Measurements from ENCODE around the gene FHIT. TPM values are rescaled to one million over a fixed set of nuclear protein-coding genes. Genes with fewer than 3 reads are reported as not detected.

FHIT gene
- total and polyA plus RNA-seq, 2 experiments from 2014 or later: 9.7 to 16.2 TPM

- 41% methylated on average over 2 of the region's 2 CpGs for WGBS (ENCODE audit: low lambda C conversion rate, missing lambda C conversion rate)
- Histone ChIP-seq H4K20me1 (ENCODE audit: insufficient read depth, poor library complexity, severe bottlenecking) (no peaks in the 10 kb centered on the region), H3K79me2 (no peaks in the 10 kb centered on the region), H3K36me3 (replicated peaks; ENCODE audit: insufficient read depth, low read depth) (no peaks in the 10 kb centered on the region), H3K4me1 (ENCODE audit: insufficient read depth) (no peaks in the 10 kb centered on the region), H3K27me3 (no peaks in the 10 kb centered on the region), H3K27ac (no peak overlapping the region), H3K9me2 (replicated peaks; ENCODE audit: insufficient read depth) (no peaks in the 10 kb centered on the region), H3K4me2 (no peak overlapping the region), H3K9me3 (ENCODE audit: low read depth) (no peaks in the 10 kb centered on the region), H2AFZ (no peak overlapping the region), H3K4me3 (no peak overlapping the region)
- TF ChIP-seq, protein P1, sequence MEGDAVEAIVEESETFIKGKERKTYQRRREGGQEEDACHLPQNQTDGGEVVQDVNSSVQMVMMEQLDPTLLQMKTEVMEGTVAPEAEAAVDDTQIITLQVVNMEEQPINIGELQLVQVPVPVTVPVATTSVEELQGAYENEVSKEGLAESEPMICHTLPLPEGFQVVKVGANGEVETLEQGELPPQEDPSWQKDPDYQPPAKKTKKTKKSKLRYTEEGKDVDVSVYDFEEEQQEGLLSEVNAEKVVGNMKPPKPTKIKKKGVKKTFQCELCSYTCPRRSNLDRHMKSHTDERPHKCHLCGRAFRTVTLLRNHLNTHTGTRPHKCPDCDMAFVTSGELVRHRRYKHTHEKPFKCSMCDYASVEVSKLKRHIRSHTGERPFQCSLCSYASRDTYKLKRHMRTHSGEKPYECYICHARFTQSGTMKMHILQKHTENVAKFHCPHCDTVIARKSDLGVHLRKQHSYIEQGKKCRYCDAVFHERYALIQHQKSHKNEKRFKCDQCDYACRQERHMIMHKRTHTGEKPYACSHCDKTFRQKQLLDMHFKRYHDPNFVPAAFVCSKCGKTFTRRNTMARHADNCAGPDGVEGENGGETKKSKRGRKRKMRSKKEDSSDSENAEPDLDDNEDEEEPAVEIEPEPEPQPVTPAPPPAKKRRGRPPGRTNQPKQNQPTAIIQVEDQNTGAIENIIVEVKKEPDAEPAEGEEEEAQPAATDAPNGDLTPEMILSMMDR (IDR thresholded peaks at IDR 0.05; ENCODE audit: poor library complexity): no peak
- no peak for TF ChIP-seq EZH2phosphoT487 (IDR thresholded peaks at IDR 0.05; ENCODE audit: low read depth, severe bottlenecking, unreplicated experiment)
- TF ChIP-seq EZH2 (IDR thresholded peaks at IDR 0.05; ENCODE audit: borderline replicate concordance): no peak
- no peak for DNase-seq (ENCODE audit: low spot score)
Observed at GRCh38 chr3:61172684-61173083, 78.6 kb downstream of the FHIT start.

DNA sequence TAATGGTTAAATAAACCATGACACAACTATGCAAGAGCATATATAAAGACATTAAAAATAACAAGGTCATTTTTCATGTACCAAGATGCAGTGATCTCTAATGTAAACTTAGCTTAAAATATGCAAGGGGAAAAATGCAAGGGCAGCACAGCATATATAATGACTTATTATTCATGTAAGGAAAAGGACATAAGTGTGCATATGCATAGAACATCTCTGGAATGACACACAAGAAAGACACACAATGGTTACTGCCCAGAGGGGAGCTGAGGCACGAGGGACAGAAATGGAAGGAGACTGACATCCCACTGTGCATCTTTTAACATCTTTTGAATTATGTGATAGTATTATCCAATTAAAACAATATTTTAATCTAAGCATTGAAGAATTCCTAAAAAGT, 79.0 kb downstream of the FHIT start:
- Histone ChIP-seq H4K20me1 (ENCODE audit: insufficient read depth, poor library complexity, severe bottlenecking) (no peaks in the 10 kb centered on the region), H2AFZ (no peak overlapping the region), H3K9me2 (replicated peaks; ENCODE audit: insufficient read depth) (no peaks in the 10 kb centered on the region), H3K27me3 (no peaks in the 10 kb centered on the region), H3K4me1 (ENCODE audit: insufficient read depth) (no peaks in the 10 kb centered on the region), H3K79me2 (no peaks in the 10 kb centered on the region), H3K4me3 (no peak overlapping the region), H3K27ac (no peak overlapping the region), H3K9me3 (ENCODE audit: low read depth) (no peaks in the 10 kb centered on the region), H3K36me3 (replicated peaks; ENCODE audit: insufficient read depth, low read depth) (no peaks in the 10 kb centered on the region), H3K4me2 (no peak overlapping the region)
- TF ChIP-seq EZH2phosphoT487 (IDR thresholded peaks at IDR 0.05; ENCODE audit: low read depth, severe bottlenecking, unreplicated experiment): no peak
- TF ChIP-seq EZH2 (IDR thresholded peaks at IDR 0.05; ENCODE audit: borderline replicate concordance): no peak
- TF ChIP-seq, protein P1 (IDR thresholded peaks at IDR 0.05; ENCODE audit: poor library complexity): no peak
- DNase-seq (ENCODE audit: low spot score): no peak
- WGBS (ENCODE audit: low lambda C conversion rate, missing lambda C conversion rate): 86% methylated on average over 1 of the region's 1 CpG

DNA sequence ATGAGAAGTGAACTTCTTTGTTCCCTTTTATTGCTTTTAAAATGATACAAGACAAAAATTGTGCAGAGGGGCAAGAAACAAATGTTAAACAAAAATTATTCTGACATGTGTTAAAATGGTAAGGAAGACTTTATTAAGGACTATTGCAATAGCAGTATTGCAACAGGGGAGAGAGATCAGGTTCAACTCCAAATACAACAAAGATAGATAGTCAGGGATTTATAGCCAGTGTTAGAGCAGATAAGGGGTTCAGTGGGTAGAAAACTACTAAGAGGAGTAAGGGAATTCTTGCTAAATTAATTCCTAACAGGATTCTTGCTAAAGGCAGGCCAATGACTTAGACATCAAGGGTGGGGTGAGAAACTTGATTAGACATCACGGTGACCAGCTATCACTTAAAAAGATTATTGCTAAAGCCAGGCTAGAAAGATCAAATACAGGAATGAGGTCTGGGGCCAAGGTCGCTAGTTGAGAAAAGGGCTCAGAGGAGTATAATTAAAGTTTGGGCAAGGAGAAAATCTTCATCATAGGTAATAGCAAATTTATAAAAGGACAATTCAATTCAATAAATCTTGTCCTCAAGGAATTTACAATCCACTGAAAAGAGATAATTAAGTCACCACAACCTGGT, 81.5 kb downstream of the FHIT start:
- TF ChIP-seq EZH2 (IDR thresholded peaks at IDR 0.05; ENCODE audit: borderline replicate concordance): no peak
- TF ChIP-seq, protein P1 (IDR thresholded peaks at IDR 0.05; ENCODE audit: poor library complexity): no peak
- no peak for TF ChIP-seq EZH2phosphoT487 (IDR thresholded peaks at IDR 0.05; ENCODE audit: low read depth, severe bottlenecking, unreplicated experiment)
- Histone ChIP-seq H3K27me3 (no peaks in the 10 kb centered on the region), H3K4me3 (no peak overlapping the region), H3K79me2 (no peaks in the 10 kb centered on the region), H3K36me3 (replicated peaks; ENCODE audit: insufficient read depth, low read depth) (no peaks in the 10 kb centered on the region), H3K27ac (no peak overlapping the region), H3K9me3 (ENCODE audit: low read depth) (no peaks in the 10 kb centered on the region), H3K9me2 (replicated peaks; ENCODE audit: insufficient read depth) (no peaks in the 10 kb centered on the region), H3K4me1 (ENCODE audit: insufficient read depth) (no peaks in the 10 kb centered on the region), H3K4me2 (no peak overlapping the region), H4K20me1 (ENCODE audit: insufficient read depth, poor library complexity, severe bottlenecking) (no peaks in the 10 kb centered on the region), H2AFZ (no peak overlapping the region)
- 58% methylated on average over 2 of the region's 2 CpGs for WGBS (ENCODE audit: low lambda C conversion rate, missing lambda C conversion rate)
- DNase-seq (ENCODE audit: low spot score): no peak

Measured in hepatocyte (in vitro differentiated cells).